ENCODE measurements around the gene RNF227.
"Not testable (repeated sequence)": the region's sequence is repeated elsewhere in the genome, so short reads cannot be mapped to it uniquely, and the experiment has no call there.

The RNF227 gene

DNA sequence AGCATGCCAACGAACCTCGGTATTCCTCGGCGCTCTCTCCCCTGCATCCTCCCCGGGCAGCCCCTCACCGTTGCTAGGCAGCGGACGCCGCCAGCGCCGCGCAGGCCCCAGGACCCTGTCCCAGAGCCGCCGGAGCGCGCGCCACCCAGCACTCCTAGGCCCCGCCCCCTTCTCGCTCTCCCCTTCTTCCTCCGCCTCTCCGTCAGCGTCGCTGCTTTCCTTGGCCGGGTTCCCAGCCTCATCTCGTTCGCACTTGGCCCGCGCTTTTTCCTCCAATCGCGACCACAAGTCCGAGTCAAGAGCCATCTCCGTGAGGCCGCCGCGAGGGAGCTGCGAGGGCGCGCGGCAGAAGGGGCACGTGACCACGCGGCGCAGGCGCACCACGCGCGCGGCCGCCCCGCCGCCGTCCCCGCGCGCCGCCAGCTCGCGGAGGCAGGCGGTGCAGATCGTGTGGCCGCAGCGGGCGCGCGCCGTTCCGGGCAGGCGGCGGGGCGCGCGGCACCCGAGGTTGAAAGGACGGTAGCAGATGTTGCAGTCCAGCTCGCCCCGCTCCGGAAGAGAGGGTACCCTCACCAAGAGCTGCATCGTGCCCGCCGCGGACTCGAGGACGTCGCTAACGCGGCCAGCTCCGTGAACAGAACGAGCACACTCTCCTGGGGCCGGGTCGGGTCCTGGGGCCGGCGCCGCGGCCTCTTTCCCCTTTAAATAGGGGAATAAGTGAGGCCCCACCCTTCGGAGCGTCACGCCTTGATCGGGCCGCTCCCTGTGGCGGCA, at the start of gene RNF227:
TSS of gene RNF227 (minus strand) at position 679 of the 774 bp plus-strand sequence. CDS start at position 585, 94 bp downstream.
- DNase-seq (ENCODE audit: low read depth) = peak; percentile 79

DNA sequence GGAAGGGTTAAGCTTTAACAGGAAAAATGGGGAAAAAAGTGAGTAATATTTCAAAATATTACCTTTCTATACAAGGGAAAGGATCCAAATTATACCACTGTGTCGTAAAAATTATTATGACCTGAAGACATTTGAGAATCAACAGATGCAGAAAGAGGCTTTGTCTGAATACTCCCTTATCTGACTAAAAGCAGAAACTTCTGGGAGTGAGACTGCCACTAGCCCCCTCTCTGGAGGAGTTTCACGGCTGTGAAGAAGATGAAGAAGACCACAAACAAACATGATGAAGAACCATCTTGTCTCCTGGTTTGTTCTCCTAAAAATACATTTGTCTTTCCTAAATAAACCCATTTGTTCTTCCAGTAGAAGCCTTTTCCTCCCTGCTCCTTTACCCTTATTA, 45.3 kb upstream of the RNF227 start:
- DNase-seq (ENCODE audit: low read depth) = no peak

DNA sequence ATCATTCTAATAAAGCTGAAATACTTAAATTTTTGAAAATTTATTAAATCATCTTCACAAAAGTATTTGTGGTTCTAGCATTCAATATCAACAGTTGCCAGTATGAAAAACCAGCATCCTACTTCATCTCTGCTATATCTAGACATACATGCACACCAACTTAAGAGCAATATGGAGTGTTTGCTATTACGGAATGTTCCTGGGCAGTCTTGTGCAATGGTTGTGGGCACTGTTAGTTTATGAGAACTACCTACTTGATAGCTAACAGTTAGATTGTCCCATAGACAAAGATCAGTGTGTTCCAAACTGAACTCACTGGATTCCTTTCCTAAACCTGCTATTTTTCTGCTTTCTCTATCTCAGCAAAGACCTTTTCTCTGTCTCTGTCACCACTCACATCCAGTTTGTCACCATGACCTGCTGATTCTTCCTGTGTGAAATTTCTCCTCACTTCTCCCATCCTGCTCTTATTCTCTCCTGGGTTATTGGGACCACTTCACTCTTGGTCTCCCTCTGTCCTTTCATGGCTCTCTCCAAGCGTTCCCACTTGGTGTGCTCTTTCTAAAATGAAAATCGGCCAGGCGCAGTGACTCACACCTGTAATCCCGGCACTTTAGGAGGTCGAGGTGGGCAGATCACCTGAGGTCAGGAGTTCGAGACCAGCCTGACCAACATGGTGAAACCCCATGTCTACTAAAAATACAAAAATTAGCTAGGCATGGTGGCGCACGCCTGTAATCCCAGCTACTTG, 43.6 kb upstream of the RNF227 start:
- DNase-seq (ENCODE audit: low read depth) = no peak

DNA sequence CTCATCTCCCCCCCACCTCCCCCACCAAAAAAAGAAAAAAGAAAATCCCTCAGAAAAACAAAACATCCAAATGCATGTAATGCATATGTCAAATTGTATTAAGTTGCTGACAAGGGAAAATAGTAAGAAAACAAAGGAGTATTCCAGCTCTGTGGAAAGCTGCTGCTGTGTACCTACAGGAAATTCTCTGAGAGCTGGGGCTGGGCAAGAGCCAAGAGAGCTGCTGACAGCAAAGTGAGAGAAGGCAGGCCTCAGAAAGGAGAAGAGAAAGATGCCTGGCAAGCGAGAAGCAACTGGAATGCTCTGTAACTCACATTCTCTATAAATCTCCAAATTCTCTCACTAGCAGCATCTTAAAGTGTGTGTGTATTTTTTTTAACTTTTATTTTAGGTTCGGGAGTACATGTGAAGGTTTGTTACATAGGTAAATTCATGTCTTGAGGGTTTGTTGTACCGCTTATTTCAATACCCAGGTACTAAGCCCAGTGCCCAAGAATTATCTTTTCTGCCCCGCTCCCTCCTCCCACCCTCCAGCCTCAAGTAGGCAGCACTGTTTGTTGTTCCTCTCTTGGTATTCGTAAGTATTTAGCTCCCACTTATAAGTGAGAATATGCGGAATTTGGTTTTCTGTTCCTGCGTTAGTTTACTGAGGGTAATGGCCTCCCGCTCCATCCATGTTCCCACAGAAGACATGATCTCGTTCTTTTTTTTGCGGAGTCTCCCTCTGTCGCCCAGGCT, 40.3 kb upstream of the RNF227 start:
- DNase-seq (ENCODE audit: low read depth) = no peak

DNA sequence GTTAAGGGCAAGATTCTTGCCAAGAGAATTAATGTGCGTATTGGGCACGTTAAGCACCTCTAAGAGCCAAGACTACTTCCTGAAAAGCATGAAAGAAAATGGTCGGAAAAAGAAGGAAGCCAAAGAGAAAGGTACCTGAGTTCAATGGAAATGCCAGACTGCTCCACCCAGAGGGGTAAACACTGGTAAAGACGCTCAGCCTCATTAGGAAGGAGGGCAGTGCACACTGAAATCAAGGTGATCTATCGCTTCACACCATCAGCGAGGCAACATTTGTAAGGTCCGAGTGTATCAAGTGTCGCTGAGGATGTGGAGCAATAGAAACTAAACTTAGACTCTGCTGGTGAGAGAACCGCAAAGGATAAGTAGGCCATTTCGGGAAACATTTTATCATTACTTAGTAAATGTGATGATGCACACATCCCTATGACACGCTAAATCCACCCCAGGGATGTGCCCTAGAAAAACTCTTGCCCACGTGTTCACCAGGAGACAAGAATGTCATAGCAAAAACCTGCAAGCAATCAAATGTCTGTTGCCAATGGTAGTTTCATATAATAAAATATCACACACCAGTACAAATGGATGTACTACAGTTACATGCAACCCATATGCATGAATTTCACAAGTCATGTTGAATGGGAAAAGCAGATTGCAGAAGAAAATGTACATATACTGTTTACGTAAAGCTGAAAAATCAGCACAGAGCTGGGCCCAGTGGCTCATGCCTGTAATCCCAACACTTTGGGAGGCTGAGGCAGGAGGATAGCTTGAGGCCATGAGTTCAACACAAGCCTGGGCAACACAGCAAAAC, 39.5 kb upstream of the RNF227 start:
- DNase-seq (ENCODE audit: low read depth) = no peak

DNA sequence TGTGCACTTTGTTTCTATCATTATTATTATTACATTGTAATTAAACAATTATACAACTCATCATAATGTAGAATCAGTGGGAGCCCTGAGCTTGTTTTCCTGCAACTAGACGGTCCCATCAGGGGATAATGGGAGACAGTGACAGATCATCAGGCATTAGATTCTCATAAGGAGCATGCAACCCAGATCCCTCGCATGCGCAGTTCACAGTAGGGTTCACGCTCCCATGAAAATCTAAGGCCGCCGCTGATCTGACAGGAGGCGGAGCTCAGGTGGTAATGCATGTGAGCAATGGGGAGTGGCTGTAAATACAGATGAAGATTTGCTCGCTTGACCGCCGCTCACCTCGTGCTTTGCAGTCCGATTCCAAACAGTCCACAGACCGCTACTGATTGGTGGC, 37.2 kb upstream of the RNF227 start:
- DNase-seq (ENCODE audit: low read depth) = not testable (repeated sequence)

DNA sequence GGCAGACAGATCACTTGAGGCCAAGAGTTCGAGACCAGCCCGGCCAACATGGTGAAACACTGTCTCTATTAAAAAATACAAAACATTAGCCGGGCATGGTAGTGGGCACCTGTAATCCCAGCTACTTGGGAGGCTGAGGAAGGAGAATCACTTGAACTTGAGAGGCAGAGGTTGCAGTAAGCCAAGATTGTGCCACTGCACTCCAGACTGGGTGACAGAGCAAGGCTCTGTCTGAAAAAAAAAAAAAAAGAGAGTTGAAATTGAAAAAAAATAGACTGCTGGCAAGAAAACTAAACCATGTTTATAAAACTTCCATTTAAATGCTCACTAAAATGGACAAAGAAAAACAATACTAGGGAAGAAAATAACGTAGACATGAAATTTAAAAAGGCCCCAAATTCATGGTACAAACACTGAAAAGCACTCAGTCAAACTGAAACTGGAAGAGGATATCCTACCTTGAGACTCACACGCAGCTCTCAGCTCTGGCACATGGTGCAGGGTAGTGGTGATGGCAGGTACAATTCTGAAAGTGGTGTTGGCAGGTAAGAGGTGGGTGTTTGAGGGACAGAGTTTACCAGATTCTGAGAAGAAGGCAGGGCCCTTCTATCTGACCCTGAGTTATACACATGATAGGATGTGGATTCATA, 35.2 kb upstream of the RNF227 start:
- no peak for DNase-seq (ENCODE audit: low read depth)

DNA sequence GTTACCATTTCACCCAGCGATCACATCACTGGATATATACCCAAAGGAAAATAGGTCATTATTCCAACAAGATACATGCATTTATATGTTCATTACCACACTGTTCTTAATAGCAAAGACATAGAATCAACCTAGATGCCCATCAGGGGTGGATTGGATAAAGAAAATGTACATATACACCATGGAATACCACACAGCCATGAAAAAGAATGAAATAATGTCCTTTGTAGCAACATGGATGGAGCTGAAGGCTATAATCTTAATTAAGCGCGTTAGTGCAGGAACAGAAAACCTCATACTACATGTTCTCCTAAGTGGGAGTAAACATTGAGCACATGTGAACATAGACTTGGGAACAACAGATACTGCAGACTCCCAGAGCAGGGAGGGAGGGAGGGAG, 34.5 kb upstream of the RNF227 start:
- no peak for DNase-seq (ENCODE audit: low read depth)

DNA sequence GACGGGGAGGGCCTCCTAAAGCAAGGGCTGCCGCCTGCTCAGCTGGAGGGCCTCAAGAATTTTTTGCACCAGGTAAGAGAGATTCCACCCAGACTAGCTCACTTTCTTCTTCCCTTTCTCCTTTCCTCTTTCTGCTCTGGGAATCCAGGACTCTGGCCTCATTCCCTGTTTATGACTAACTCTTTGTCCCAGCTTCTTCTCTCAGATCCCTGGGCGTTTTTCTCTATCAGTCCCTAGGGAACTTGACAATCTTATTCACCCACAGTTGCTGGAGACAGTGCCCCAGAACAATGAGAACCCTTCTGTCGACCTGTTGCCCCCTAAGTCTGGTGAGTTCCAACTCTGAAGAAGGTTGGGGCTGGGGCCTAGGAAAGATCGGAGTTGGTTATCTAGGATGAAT, 31.6 kb upstream of the RNF227 start:
- DNase-seq (ENCODE audit: low read depth) = no peak

DNA sequence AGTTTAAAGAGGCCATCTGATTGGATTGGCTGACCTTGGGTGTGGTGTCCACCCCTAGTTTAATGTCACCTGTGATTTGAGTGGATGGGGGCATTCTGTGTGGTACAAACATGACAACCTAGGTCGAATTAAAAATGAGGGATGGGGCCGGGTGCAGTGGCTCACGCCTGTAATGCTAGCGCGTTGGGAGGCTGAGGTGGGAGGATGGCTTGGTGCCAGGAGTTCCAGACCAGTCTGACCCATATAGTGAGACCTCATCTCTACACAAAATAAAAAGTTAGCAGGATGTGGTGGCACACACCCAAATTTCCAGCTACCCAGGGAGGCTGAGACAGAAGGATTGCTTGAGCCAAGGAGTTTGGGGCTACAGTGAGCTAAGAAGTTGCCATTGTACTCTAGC, 30.4 kb upstream of the RNF227 start:
- DNase-seq (ENCODE audit: low read depth) = no peak

DNA sequence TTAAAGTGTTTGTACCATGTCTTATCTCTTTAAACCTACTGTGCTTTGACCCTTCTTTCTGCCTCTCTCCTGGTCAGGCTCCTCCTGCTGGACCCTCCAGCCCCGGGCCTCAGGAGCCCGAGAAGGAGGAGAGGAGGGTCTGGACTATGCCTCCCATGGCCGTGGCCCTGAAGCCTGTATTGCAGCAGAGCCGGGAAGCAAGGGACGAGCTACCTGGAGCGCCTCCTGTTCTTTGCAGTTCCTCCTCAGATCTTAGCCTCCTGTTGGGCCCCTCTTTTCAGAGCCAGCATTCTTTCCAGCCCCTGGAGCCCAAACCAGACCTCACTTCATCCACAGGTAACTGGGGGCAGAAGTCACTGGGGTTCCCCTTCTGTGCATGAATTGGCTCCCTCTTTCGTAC, 29.6 kb upstream of the RNF227 start:
- no peak for DNase-seq (ENCODE audit: low read depth)

DNA sequence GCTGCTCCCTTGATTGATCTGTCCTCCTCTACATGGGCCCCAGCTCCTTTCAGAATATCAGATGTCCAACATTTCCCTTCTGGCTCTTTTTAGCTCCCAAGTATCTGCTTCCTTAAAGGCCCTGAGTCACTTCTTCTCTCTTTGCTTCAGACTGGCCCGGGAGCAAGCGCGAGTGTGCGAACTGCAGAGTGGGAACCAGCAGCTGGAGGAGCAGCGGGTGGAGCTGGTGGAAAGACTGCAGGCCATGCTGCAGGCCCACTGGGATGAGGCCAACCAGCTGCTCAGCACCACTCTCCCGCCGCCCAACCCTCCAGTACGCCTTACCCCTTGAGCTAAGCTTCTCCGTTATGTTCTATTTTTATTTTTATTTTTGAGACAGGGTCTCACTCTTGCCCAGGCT, 28.2 kb upstream of the RNF227 start:
- no peak for DNase-seq (ENCODE audit: low read depth)

DNA sequence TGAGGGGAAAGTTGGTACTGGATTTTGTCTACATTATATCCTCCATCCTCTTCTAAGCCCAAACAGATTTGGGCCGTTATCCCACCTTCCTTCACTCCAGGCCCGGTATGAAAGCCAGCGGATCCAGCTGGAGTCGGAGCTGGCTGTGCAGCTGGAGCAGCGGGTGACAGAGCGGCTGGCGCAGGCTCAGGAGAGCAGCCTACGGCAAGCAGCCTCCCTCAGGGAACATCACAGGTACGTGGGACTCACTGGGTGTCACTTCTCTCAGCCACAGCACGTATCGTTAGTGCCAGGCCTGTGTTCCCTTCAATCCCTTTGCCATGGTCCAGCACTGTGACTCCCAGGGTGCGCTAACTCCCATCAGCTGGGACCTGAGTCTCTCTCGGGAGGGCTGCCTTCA, 27.2 kb upstream of the RNF227 start:
- DNase-seq (ENCODE audit: low read depth) = no peak

DNA sequence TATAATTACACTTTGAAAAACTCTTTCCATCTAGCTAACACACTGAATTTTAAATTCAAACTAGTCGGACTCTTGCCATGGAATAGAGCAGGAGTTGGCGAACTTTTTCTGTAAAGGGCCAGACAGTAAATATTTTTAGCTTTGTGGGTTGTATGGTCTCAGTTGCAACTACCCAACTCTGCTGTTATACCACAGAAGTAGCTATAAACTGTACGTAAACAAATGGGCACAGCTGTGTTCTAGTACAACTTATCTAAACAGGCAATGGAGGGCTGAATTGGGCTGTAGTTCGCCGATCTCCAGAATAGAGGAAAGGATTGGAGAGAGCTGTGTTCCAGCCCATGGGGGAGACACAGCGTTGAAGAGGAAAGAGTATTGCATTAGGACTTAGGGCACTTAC, 24.7 kb upstream of the RNF227 start:
- DNase-seq (ENCODE audit: low read depth) = no peak

DNA sequence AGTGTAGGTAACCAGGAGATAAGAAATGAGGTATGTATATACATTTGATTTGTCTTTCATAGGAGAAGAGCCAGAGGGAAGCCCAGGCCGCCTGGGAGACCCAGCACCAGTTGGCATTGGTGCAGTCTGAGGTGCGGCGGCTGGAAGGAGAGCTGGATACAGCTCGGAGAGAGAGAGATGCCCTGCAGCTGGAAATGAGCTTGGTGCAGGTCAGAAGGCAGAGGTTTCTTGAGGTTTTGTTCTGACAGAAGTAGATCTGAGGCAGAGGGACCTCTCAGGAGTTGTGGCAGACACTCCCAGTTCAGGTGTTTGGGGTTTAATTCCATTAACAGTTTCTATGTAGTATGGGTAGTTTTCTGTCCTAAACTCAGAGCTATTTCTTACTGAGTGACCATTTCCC, 23.9 kb upstream of the RNF227 start:
- no peak for DNase-seq (ENCODE audit: low read depth)

DNA sequence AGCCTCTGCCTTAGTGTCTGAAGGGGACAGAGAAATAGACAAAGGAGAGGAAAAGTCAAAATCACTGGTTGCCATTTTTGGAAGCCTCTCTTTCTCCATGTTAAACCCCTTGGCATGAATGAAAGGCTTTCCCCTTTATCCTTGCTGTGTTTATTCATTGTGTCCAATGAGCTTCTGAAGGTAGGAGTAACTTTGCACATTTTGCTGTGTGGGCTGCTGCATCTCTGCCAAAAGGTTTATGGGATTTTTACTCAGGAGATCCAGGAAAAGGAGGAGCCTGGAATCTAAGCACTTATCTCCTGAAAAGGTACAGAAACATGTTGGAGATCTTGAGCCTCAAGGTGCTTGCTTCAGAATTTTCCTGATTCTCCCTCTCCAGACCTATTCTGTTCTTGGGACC, 19.8 kb upstream of the RNF227 start:
- DNase-seq (ENCODE audit: low read depth) = no peak

DNA sequence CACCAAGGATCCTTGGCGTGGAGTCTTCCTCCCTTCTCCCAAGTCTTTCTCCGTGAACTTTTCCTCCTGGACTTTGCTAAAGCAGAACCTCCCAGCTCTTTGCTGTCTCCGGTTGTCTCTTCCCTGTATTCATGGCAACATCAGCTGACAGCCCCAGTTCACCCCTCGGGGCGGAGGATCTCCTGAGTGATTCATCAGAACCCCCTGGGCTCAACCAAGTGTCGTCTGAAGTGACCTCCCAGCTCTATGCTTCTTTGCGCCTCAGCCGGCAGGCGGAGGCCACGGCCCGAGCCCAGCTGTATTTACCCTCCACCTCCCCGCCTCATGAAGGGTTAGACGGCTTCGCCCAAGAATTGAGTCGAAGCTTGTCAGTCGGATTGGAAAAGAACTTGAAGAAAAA, 16.9 kb upstream of the RNF227 start:
- DNase-seq (ENCODE audit: low read depth) = peak; percentile 35

DNA sequence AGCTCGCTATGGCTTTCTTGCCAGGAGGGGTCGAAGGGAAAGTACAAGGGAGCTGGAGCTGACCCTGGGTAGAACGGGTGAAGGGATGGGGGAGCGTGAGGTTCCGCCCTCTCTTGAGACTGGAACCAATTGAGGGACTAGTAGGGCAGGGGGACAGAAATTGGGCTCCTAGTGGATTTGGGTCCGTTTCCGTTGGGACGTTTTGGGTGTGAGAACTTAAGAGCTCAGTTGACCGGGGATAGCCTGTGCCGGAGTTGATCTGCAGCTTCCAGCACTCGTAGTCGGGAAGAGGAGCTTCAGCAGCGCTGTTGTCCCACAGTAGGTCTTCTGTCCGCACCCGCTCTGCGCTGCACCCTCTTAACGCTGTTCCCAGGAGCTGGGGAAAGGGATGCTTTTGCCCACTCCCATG, 16.4 kb upstream of the RNF227 start:
- DNase-seq (ENCODE audit: low read depth) = no peak

DNA sequence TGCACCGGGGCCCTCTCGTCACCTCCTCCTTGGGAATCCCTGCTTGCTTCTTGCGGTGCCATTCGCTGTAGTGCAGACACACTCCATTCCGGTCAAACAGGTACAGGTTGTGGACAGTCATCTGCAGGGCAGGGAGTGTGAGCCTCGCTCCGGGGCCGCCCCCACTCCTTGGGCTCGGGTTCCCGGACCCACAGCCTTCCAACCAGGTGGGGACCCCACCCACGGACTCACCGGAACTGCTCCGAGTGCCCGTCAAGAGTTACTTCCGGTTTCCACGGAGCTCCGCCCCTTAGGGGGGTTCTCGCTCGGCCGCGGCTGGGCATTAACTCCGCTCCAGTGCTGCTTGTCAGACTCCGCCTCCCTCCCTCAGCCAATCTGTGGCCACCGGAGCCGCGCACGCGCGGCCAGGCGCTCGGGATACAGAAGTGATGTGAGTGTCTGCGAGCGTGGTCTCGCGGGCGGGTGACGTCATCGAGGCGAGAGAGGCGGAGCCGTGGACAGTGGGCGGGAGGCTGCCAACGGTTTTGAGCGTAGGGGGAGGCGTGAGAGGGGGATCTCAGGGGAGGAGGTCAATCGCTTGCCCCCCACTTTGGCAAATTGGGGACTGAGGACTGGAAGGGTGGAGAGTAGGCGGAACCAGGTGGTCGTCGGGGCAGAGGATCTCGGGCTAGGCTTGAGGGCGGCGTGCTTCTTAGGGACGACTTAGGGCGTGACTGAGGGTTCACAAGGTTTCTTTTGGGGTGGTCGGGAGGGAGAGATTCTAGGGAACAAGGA, 15.8 kb upstream of the RNF227 start, which contains the start of the genes CNTROB and TRAPPC1:
TSS of gene CNTROB (plus strand) at position 498 of the 774 bp plus-strand sequence. CDS start 874 bp downstream, outside the sequence.
TSS of gene TRAPPC1 (minus strand) at position 238 of the 774 bp plus-strand sequence. CDS start at position 121, 117 bp downstream.
- peak; percentile 99 for DNase-seq (ENCODE audit: low read depth)

DNA sequence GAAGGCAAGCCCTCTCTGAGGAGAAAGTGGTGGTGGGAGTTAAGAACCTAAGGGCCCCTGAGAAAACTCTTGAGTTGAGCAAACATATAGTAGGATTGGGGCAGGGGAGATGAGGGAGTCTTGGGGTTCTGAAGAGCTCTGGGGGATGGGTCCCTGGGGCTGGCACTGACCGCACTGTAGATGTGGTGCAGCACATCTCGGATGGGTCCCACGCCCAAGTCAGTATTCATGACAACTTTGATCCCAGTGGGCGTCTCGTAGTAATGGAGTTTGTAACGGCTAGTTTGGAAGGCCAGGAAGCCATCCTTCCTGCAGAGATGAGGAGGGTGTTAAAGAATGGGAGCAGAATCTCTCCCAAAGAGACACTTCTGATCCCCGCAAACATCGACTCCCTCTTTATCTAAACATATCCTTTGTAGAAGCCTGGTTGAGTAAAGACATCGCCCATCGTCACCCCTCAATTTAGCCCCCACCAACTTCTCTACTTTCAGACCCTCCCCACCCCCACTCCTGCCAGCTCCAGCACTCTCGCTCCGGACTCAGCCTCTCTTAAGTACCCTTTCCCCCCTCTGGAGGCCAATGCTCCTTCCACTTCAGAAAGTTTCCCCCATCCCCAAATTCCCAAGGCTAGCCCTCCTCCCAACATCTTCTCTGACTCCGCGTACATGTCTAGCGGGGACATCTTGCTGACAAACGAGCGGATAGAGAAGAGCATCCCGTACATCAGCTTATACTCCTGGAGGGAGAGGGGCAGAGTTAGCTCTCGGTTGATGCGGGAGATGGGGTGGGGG, 14.9 kb upstream of the RNF227 start:
- DNase-seq (ENCODE audit: low read depth) = no peak
